WTC11 (cell line): ENCODE measurements around the gene ELOVL6. TPM values are rescaled to one million over a fixed set of nuclear protein-coding genes. Genes with fewer than 3 reads are reported as not detected.

Experiments
- ATAC-seq: fragments of 200-7000 bp; cut with Tn5 transposase; 2 replicates; pipeline ENCODE4 v1.10.0; 2021; ENCODE audit warnings: mild to moderate bottlenecking, moderate library complexity
- CTCF ChIA-PET: fragments of 300-600 bp; sonication (Branson Sonifier 250); formaldehyde crosslinking; loops from one replicate; lab custom pipeline; 2021; ENCODE audit warnings: antibody characterized with exemption; lab: Charles Lee
- POLR2A ChIA-PET: fragments of 350-600 bp; sonication (Branson Sonifier 250); formaldehyde crosslinking; loops from one replicate; lab custom pipeline; 2021; ENCODE audit warnings: antibody characterized with exemption; lab: Charles Lee
- DNase-seq: peaks from one replicate; pipeline ENCODE4 v3.0.0; 2021; ENCODE audit warnings: low spot score
- H3K27ac Mint-ChIP-seq: 2 replicates; pipeline ENCODE4 v1.8.0; 2021; ENCODE audit warnings: mixed read lengths
- H3K27me3 Mint-ChIP-seq: 2 replicates; pipeline ENCODE4 v1.8.0; 2021; ENCODE audit warnings: low read depth, mild to moderate bottlenecking, moderate library complexity, mixed read lengths
- H3K36me3 Mint-ChIP-seq: 2 replicates; pipeline ENCODE4 v1.8.0; 2021; ENCODE audit warnings: mixed read lengths
- H3K4me1 Mint-ChIP-seq: 2 replicates; pipeline ENCODE4 v1.8.0; 2022; ENCODE audit warnings: mixed read lengths
- H3K4me3 Mint-ChIP-seq: 2 replicates; pipeline ENCODE4 v1.8.0; 2021; ENCODE audit warnings: mild to moderate bottlenecking, moderate library complexity, mixed read lengths
- H3K9me3 Mint-ChIP-seq: 2 replicates; pipeline ENCODE4 v1.8.0; 2021; ENCODE audit warnings: mixed read lengths
- ETV6 ChIP-seq: sonication (generic); formaldehyde crosslinking; IDR thresholded peaks from 2 replicates; pipeline ENCODE4 v1.8.1; 2022; ENCODE audit warnings: mild to moderate bottlenecking, missing genetic modification reagents
- FOXJ3 ChIP-seq: sonication (generic); formaldehyde crosslinking; IDR thresholded peaks from 2 replicates; pipeline ENCODE4 v1.9.0; 2021; ENCODE audit warnings: missing genetic modification reagents, mild to moderate bottlenecking, borderline replicate concordance
- FOXK1 ChIP-seq: sonication (generic); formaldehyde crosslinking; IDR thresholded peaks from 2 replicates; pipeline ENCODE4 v1.8.0; 2022; ENCODE audit warnings: mild to moderate bottlenecking, moderate library complexity, missing genetic modification reagents
- GRHL2 ChIP-seq: fragments of 250-450 bp; sonication (Bioruptor Pico); IDR thresholded peaks from 2 replicates; pipeline ENCODE4 v1.8.0; 2022; ENCODE audit warnings: mild to moderate bottlenecking, moderate library complexity; ENCODE audit not compliant: insufficient replicate concordance, severe bottlenecking
- HMGA2 ChIP-seq: fragments of 250-450 bp; sonication (Bioruptor Pico); IDR thresholded peaks from 2 replicates; pipeline ENCODE4 v1.4.0; 2021; ENCODE audit warnings: mild to moderate bottlenecking, moderate library complexity
- IRF2 ChIP-seq: sonication (generic); formaldehyde crosslinking; IDR thresholded peaks from 2 replicates; pipeline ENCODE4 v1.8.0; 2022; ENCODE audit warnings: low read depth, missing genetic modification reagents, borderline replicate concordance
- KAT7 ChIP-seq: sonication (generic); formaldehyde crosslinking; IDR thresholded peaks from 2 replicates; pipeline ENCODE4 v1.8.1; 2023; ENCODE audit warnings: missing genetic modification reagents, mild to moderate bottlenecking, borderline replicate concordance
- MXD4 ChIP-seq: fragments of 250-450 bp; sonication (Bioruptor Pico); IDR thresholded peaks from 2 replicates; pipeline ENCODE4 v1.8.0; 2021; ENCODE audit warnings: mild to moderate bottlenecking, moderate library complexity, borderline replicate concordance
- MYBL2 ChIP-seq: sonication (generic); formaldehyde crosslinking; IDR thresholded peaks from 2 replicates; pipeline ENCODE4 v1.8.1; 2023; ENCODE audit warnings: mild to moderate bottlenecking, moderate library complexity, missing genetic modification reagents
- NFATC4 ChIP-seq: fragments of 250-450 bp; sonication (Bioruptor Pico); IDR thresholded peaks from 2 replicates; pipeline ENCODE4 v1.9.0; 2021; ENCODE audit warnings: mild to moderate bottlenecking
- NFE2L1 ChIP-seq: sonication (generic); formaldehyde crosslinking; IDR thresholded peaks from 2 replicates; pipeline ENCODE4 v1.8.1; 2023; ENCODE audit warnings: missing genetic modification reagents
- NR3C1 ChIP-seq: sonication (generic); formaldehyde crosslinking; conservative IDR thresholded peaks from 2 replicates; pipeline ENCODE4 v1.8.1; 2023; ENCODE audit warnings: low read depth, mild to moderate bottlenecking, missing genetic modification reagents
- SOX15 ChIP-seq: fragments of 250-450 bp; sonication (Bioruptor Pico); IDR thresholded peaks from 2 replicates; pipeline ENCODE4 v1.9.0; 2021; ENCODE audit warnings: mild to moderate bottlenecking
- ZNF121 ChIP-seq: sonication (generic); formaldehyde crosslinking; IDR thresholded peaks from 2 replicates; pipeline ENCODE4 v1.8.0; 2023; ENCODE audit warnings: missing genetic modification reagents
- ZNF138 ChIP-seq: sonication (generic); formaldehyde crosslinking; conservative IDR thresholded peaks from 2 replicates; pipeline ENCODE4 v1.8.1; 2022; ENCODE audit warnings: mild to moderate bottlenecking, moderate library complexity, missing genetic modification reagents
- ZNF263 ChIP-seq: sonication (generic); formaldehyde crosslinking; IDR thresholded peaks from 2 replicates; pipeline ENCODE4 v1.8.1; 2022; ENCODE audit warnings: low read depth, mild to moderate bottlenecking, moderate library complexity, missing genetic modification reagents
- ZNF423 ChIP-seq: fragments of 250-450 bp; sonication (Bioruptor Pico); IDR thresholded peaks from 2 replicates; pipeline ENCODE4 v2.1.2; 2022; ENCODE audit warnings: mild to moderate bottlenecking, moderate library complexity
- ZNF671 ChIP-seq: fragments of 250-450 bp; sonication (Bioruptor Pico); IDR thresholded peaks from 2 replicates; pipeline ENCODE4 v1.8.0; 2021; ENCODE audit warnings: mild to moderate bottlenecking
- total RNA-seq: library from RNA; stranded (reverse); gene quantifications from 3 replicates; pipeline ENCODE4 v1.2.3, GENCODE V29; 2021
- TF ChIP-seq, protein P1 (sequence below): fragments of 250-450 bp; sonication (Bioruptor Pico); IDR thresholded peaks from 2 replicates; pipeline ENCODE4 v1.9.0; 2021; ENCODE audit warnings: mild to moderate bottlenecking
- TF ChIP-seq, protein P2 (sequence below): sonication (generic); formaldehyde crosslinking; IDR thresholded peaks from 2 replicates; pipeline ENCODE4 v1.8.1; 2022; ENCODE audit warnings: low read depth, mild to moderate bottlenecking, moderate library complexity, missing genetic modification reagents, borderline replicate concordance
- TF ChIP-seq, protein P3 (sequence below): fragments of 250-450 bp; sonication (Bioruptor Pico); IDR thresholded peaks from 2 replicates; pipeline ENCODE4 v1.9.0; 2021; ENCODE audit warnings: moderate library complexity, mild to moderate bottlenecking, inconsistent platforms, borderline replicate concordance
- TF ChIP-seq, protein P4 (sequence below): fragments of 250-450 bp; sonication (Bioruptor Pico); IDR thresholded peaks from 2 replicates; pipeline ENCODE4 v1.9.0; 2021; ENCODE audit warnings: mild to moderate bottlenecking, borderline replicate concordance
- TF ChIP-seq, protein P5 (sequence below): sonication (generic); formaldehyde crosslinking; IDR thresholded peaks from 2 replicates; pipeline ENCODE4 v1.8.1; 2022; ENCODE audit warnings: low read depth, missing genetic modification reagents, borderline replicate concordance
- TF ChIP-seq, protein P6 (sequence below): sonication (generic); formaldehyde crosslinking; conservative IDR thresholded peaks from 2 replicates; pipeline ENCODE4 v1.8.1; 2023; ENCODE audit warnings: mild to moderate bottlenecking, low read depth, missing genetic modification reagents, moderate library complexity

The ELOVL6 gene
- total RNA-seq, 1 experiment from 2014 or later: 87.4 TPM

DNA sequence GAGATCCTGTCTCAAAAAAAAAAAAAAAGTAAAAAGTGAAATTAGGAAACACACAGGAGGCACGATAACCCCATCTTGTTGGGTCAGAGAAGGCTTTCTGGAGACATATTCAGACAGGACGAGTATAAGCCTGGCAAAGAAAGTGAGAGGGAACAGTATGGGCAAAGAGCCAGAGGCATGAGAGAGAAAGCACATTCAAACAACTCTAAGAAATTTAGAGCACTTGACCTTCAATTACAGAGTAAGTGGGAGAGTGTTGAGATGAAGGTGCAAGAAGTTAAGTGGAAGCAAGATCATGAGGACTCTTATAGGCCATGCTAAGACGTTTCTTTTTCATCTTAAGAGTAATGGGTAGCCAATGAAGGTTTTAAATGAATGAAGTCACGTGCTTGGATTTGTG, 70.4 kb downstream of the ELOVL6 start:
- CTCF ChIA-PET: no interaction called here
- no peak for ATAC-seq

DNA sequence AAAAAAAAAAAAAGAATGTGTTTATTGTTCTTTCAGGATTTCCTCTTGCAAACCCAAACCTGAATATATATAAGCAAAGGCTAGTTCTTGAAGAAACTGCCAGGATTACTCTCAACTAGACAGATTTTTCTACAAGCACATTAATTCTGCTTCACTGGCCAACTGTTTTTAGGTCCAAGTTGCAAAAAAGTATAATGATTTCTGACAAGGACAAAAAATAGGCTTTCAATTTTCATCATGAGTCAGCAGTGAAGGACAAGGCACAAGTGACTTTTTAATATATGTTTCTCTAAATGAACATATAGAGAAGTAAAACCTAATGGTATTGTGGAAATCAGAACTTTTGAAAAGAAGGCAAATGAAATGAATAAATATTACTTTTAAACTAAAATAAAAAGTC, 73.7 kb downstream of the ELOVL6 start:
- Mint-ChIP-seq H3K27ac (no peak overlapping the region), H3K4me1 (peaks cover 4% of the 10 kb centered on the region), H3K9me3 (no peaks in the 10 kb centered on the region), H3K36me3 (peaks cover 22% of the 10 kb centered on the region)
- POLR2A ChIA-PET: no interaction called here
- DNase-seq: no peak
- no peak for ATAC-seq
- TF ChIP-seq SOX15: no peak
- no peak for TF ChIP-seq GRHL2
- TF ChIP-seq ZNF138 (CRISPR knock-in tag): no peak
- TF ChIP-seq, protein P1, sequence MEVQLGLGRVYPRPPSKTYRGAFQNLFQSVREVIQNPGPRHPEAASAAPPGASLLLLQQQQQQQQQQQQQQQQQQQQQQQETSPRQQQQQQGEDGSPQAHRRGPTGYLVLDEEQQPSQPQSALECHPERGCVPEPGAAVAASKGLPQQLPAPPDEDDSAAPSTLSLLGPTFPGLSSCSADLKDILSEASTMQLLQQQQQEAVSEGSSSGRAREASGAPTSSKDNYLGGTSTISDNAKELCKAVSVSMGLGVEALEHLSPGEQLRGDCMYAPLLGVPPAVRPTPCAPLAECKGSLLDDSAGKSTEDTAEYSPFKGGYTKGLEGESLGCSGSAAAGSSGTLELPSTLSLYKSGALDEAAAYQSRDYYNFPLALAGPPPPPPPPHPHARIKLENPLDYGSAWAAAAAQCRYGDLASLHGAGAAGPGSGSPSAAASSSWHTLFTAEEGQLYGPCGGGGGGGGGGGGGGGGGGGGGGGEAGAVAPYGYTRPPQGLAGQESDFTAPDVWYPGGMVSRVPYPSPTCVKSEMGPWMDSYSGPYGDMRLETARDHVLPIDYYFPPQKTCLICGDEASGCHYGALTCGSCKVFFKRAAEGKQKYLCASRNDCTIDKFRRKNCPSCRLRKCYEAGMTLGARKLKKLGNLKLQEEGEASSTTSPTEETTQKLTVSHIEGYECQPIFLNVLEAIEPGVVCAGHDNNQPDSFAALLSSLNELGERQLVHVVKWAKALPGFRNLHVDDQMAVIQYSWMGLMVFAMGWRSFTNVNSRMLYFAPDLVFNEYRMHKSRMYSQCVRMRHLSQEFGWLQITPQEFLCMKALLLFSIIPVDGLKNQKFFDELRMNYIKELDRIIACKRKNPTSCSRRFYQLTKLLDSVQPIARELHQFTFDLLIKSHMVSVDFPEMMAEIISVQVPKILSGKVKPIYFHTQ (CRISPR knock-in tag): no peak
- no peak for TF ChIP-seq FOXJ3 (CRISPR knock-in tag)
- TF ChIP-seq, protein P2, sequence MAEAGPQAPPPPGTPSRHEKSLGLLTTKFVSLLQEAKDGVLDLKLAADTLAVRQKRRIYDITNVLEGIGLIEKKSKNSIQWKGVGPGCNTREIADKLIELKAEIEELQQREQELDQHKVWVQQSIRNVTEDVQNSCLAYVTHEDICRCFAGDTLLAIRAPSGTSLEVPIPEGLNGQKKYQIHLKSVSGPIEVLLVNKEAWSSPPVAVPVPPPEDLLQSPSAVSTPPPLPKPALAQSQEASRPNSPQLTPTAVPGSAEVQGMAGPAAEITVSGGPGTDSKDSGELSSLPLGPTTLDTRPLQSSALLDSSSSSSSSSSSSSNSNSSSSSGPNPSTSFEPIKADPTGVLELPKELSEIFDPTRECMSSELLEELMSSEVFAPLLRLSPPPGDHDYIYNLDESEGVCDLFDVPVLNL (CRISPR knock-in tag): no peak
- no peak for TF ChIP-seq HMGA2
- no peak for TF ChIP-seq ZNF423
- TF ChIP-seq NR3C1 (CRISPR knock-in tag): no peak
- TF ChIP-seq, protein P3, sequence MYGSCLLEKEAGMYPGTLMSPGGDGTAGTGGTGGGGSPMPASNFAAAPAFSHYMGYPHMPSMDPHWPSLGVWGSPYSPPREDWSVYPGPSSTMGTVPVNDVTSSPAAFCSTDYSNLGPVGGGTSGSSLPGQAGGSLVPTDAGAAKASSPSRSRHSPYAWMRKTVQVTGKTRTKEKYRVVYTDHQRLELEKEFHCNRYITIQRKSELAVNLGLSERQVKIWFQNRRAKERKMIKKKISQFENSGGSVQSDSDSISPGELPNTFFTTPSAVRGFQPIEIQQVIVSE (CRISPR knock-in tag): no peak
- TF ChIP-seq MXD4 (CRISPR knock-in tag): no peak
- no peak for TF ChIP-seq ZNF671
- TF ChIP-seq KAT7 (CRISPR knock-in tag): no peak
- TF ChIP-seq NFE2L1: no peak
- TF ChIP-seq ETV6 (CRISPR knock-in tag): no peak
- TF ChIP-seq, protein P4, sequence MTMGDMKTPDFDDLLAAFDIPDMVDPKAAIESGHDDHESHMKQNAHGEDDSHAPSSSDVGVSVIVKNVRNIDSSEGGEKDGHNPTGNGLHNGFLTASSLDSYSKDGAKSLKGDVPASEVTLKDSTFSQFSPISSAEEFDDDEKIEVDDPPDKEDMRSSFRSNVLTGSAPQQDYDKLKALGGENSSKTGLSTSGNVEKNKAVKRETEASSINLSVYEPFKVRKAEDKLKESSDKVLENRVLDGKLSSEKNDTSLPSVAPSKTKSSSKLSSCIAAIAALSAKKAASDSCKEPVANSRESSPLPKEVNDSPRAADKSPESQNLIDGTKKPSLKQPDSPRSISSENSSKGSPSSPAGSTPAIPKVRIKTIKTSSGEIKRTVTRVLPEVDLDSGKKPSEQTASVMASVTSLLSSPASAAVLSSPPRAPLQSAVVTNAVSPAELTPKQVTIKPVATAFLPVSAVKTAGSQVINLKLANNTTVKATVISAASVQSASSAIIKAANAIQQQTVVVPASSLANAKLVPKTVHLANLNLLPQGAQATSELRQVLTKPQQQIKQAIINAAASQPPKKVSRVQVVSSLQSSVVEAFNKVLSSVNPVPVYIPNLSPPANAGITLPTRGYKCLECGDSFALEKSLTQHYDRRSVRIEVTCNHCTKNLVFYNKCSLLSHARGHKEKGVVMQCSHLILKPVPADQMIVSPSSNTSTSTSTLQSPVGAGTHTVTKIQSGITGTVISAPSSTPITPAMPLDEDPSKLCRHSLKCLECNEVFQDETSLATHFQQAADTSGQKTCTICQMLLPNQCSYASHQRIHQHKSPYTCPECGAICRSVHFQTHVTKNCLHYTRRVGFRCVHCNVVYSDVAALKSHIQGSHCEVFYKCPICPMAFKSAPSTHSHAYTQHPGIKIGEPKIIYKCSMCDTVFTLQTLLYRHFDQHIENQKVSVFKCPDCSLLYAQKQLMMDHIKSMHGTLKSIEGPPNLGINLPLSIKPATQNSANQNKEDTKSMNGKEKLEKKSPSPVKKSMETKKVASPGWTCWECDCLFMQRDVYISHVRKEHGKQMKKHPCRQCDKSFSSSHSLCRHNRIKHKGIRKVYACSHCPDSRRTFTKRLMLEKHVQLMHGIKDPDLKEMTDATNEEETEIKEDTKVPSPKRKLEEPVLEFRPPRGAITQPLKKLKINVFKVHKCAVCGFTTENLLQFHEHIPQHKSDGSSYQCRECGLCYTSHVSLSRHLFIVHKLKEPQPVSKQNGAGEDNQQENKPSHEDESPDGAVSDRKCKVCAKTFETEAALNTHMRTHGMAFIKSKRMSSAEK (CRISPR knock-in tag): no peak
- TF ChIP-seq ZNF121: no peak
- TF ChIP-seq ZNF263: no peak
- TF ChIP-seq, protein P5, sequence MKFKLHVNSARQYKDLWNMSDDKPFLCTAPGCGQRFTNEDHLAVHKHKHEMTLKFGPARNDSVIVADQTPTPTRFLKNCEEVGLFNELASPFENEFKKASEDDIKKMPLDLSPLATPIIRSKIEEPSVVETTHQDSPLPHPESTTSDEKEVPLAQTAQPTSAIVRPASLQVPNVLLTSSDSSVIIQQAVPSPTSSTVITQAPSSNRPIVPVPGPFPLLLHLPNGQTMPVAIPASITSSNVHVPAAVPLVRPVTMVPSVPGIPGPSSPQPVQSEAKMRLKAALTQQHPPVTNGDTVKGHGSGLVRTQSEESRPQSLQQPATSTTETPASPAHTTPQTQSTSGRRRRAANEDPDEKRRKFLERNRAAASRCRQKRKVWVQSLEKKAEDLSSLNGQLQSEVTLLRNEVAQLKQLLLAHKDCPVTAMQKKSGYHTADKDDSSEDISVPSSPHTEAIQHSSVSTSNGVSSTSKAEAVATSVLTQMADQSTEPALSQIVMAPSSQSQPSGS: no peak
- TF ChIP-seq, all 79 proteins: peak for 0
- CTCF ChIA-PET: no interaction called here
- Mint-ChIP-seq H3K27me3 (no peaks in the 10 kb centered on the region), H3K4me3 (no peak overlapping the region)

More for the DNA sequence above, 70.4 kb downstream of the ELOVL6 start:
- no peak for DNase-seq
- TF ChIP-seq ETV6 (CRISPR knock-in tag): no peak
- no peak for TF ChIP-seq NFATC4 (CRISPR knock-in tag)
- no peak for TF ChIP-seq IRF2 (CRISPR knock-in tag)
- TF ChIP-seq, protein P6, sequence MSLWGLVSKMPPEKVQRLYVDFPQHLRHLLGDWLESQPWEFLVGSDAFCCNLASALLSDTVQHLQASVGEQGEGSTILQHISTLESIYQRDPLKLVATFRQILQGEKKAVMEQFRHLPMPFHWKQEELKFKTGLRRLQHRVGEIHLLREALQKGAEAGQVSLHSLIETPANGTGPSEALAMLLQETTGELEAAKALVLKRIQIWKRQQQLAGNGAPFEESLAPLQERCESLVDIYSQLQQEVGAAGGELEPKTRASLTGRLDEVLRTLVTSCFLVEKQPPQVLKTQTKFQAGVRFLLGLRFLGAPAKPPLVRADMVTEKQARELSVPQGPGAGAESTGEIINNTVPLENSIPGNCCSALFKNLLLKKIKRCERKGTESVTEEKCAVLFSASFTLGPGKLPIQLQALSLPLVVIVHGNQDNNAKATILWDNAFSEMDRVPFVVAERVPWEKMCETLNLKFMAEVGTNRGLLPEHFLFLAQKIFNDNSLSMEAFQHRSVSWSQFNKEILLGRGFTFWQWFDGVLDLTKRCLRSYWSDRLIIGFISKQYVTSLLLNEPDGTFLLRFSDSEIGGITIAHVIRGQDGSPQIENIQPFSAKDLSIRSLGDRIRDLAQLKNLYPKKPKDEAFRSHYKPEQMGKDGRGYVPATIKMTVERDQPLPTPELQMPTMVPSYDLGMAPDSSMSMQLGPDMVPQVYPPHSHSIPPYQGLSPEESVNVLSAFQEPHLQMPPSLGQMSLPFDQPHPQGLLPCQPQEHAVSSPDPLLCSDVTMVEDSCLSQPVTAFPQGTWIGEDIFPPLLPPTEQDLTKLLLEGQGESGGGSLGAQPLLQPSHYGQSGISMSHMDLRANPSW: no peak
- no peak for TF ChIP-seq FOXK1 (CRISPR knock-in tag)
- no peak for TF ChIP-seq SOX15
- no peak for TF ChIP-seq MYBL2 (CRISPR knock-in tag)
- Mint-ChIP-seq H3K9me3 (no peaks in the 10 kb centered on the region), H3K27me3 (no peaks in the 10 kb centered on the region), H3K4me1 (peaks cover 16% of the 10 kb centered on the region), H3K36me3 (peaks cover 11% of the 10 kb centered on the region), H3K27ac (peak overlapping the region; percentile 47), H3K4me3 (no peak overlapping the region)
- POLR2A ChIA-PET: no interaction called here
